ENCODE measurements around the gene EXOSC1. TPM values are rescaled to one million over a fixed set of nuclear protein-coding genes. Genes with fewer than 3 reads are reported as not detected.
A peak's percentile ranks its signal among the peaks of the same experiment; 100 is the strongest.

Gene EXOSC1
- total RNA-seq, 1 experiment from 2014 or later: 34.7 TPM

DNA sequence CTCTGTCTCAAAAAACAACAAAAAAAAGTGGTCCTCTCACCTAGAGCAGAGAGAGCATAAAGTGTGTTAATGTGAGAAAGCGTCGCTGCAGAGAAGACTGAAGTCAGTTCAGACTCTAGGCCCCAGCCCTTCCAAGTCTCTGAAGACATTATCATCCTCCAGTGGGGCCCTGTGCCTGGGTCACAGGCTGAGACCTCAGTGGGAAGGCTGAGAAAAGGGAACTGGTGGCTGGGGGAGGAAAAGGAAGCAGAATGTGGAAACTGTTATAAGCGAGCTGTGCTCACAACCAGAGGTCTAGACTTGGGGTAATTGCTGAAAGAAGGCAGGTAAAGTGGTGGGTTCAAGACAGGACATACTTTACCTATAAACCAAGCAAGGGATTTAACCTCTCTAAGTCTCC is 39.7 kb downstream of the EXOSC1 start:
- DNase-seq (no peak), ATAC-seq (no peak)
- H3K27me3 ChIP-seq (ENCODE audit: low read length): no peaks in the 10 kb centered on the region
- no peak overlapping the region for H3K4me3 ChIP-seq (ENCODE audit: low read length)
- peaks cover under 1% of the 10 kb centered on the region; the same call in 1 of the 2 replicates for H3K79me2 ChIP-seq (ENCODE audit: low read length)
- no peaks in the 10 kb centered on the region for H3K9me2 ChIP-seq (replicated peaks; ENCODE audit: low read length)
- POLR2A ChIA-PET (ENCODE audit: unreplicated experiment): no interaction called here
- H3K36me3 ChIP-seq (ENCODE audit: low read depth, low read length): no peaks in the 10 kb centered on the region
- CTCF ChIA-PET: no interaction called here
- H3F3A ChIP-seq (ENCODE audit: low read length, unreplicated experiment): no peaks in the 10 kb centered on the region
- no peak overlapping the region for H2AFZ ChIP-seq (ENCODE audit: low read length)
- TF ChIP-seq EZH2phosphoT487 (IDR thresholded peaks at IDR 0.05; ENCODE audit: borderline replicate concordance, low read length) (no peak), EZH2 (IDR thresholded peaks at IDR 0.05; ENCODE audit: low read length, unreplicated experiment) (no peak)
- TF ChIP-seq, protein P1, sequence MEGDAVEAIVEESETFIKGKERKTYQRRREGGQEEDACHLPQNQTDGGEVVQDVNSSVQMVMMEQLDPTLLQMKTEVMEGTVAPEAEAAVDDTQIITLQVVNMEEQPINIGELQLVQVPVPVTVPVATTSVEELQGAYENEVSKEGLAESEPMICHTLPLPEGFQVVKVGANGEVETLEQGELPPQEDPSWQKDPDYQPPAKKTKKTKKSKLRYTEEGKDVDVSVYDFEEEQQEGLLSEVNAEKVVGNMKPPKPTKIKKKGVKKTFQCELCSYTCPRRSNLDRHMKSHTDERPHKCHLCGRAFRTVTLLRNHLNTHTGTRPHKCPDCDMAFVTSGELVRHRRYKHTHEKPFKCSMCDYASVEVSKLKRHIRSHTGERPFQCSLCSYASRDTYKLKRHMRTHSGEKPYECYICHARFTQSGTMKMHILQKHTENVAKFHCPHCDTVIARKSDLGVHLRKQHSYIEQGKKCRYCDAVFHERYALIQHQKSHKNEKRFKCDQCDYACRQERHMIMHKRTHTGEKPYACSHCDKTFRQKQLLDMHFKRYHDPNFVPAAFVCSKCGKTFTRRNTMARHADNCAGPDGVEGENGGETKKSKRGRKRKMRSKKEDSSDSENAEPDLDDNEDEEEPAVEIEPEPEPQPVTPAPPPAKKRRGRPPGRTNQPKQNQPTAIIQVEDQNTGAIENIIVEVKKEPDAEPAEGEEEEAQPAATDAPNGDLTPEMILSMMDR (conservative IDR thresholded peaks at IDR 0.05; ENCODE audit: low read depth, low read length): no peak
- no peaks in the 10 kb centered on the region for H4K20me1 ChIP-seq (ENCODE audit: low read length)
- H3K9ac ChIP-seq (ENCODE audit: low read length): no peak overlapping the region
- BruUV-seq (replicated peaks): no TSS peak
- intact Hi-C loops (cut with micrococcal nuclease): loop anchor here (2.0 kb wide), 2 partner anchors 21 to 207 kb away; partner anchors contain the start of gene PGAM1
- H3K27ac ChIP-seq (ENCODE audit: low read length): no peak overlapping the region
- peaks cover 21% of the 10 kb centered on the region for H3K4me1 ChIP-seq (ENCODE audit: insufficient read depth, low read length)
- no peaks in the 10 kb centered on the region for H3K9me3 ChIP-seq (ENCODE audit: low read length)
- no peak overlapping the region for H3K4me2 ChIP-seq (ENCODE audit: low read length)

- Histone ChIP-seq H4K20me1 (ENCODE audit: low read length) (no peaks in the 10 kb centered on the region), H3K79me2 (ENCODE audit: low read length) (peaks cover 18% of the 10 kb centered on the region), H3K9me3 (ENCODE audit: low read length) (no peaks in the 10 kb centered on the region), H3F3A (ENCODE audit: low read length, unreplicated experiment) (no peaks in the 10 kb centered on the region), H3K4me3 (ENCODE audit: low read length) (no peak overlapping the region), H3K4me2 (ENCODE audit: low read length) (no peak overlapping the region), H2AFZ (ENCODE audit: low read length) (no peak overlapping the region), H3K9ac (ENCODE audit: low read length) (no peak overlapping the region), H3K27ac (ENCODE audit: low read length) (no peak overlapping the region), H3K36me3 (ENCODE audit: low read depth, low read length) (no peaks in the 10 kb centered on the region), H3K4me1 (ENCODE audit: insufficient read depth, low read length) (peaks cover 21% of the 10 kb centered on the region), H3K9me2 (replicated peaks; ENCODE audit: low read length) (no peaks in the 10 kb centered on the region), H3K27me3 (ENCODE audit: low read length) (no peaks in the 10 kb centered on the region)
- BruUV-seq (replicated peaks): no TSS peak
- intact Hi-C loops (cut with micrococcal nuclease): no loop called here
- ATAC-seq (no peak), DNase-seq (no peak)
- no peak for TF ChIP-seq EZH2 (IDR thresholded peaks at IDR 0.05; ENCODE audit: low read length, unreplicated experiment)
- TF ChIP-seq, protein P1 (conservative IDR thresholded peaks at IDR 0.05; ENCODE audit: low read depth, low read length): no peak
- TF ChIP-seq EZH2phosphoT487 (IDR thresholded peaks at IDR 0.05; ENCODE audit: borderline replicate concordance, low read length): no peak
- POLR2A ChIA-PET (ENCODE audit: unreplicated experiment): no interaction called here
- CTCF ChIA-PET: no interaction called here
Observed at GRCh38 chr10:97404044-97404443, 41.8 kb downstream of the EXOSC1 start.

DNA sequence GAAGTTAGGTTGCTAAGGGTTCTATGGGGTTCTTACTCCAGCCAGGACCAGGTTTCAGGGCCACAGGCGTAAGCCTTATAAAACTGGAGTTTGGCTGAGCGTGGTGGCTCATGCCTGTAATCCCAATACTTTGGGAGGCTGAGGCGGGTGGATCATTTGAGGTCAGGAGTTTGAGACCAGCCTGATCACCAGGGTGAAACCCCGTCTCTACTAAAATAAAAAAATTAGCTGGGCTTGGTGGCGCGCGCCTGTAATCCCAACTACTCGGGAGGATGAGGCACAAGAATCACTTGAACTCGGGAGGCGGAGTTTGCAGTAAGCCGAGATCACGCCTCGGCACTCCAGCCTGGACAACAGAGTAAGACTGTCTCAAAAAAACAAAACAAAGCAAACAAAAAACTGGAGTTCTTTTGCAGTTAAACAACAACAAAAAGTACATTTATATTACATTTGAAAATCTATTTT is 44.3 kb downstream of the EXOSC1 start:
- TF ChIP-seq EZH2phosphoT487 (IDR thresholded peaks at IDR 0.05; ENCODE audit: borderline replicate concordance, low read length) (no peak), EZH2 (IDR thresholded peaks at IDR 0.05; ENCODE audit: low read length, unreplicated experiment) (no peak)
- TF ChIP-seq, protein P1 (conservative IDR thresholded peaks at IDR 0.05; ENCODE audit: low read depth, low read length): no peak
- peaks cover 4% of the 10 kb centered on the region; the same call in 1 of the 2 replicates for H3K4me1 ChIP-seq (ENCODE audit: insufficient read depth, low read length)
- peak overlapping the region; percentile 80; the same call in 1 of the 2 replicates for H3K27ac ChIP-seq (ENCODE audit: low read length)
- intact Hi-C loops (cut with micrococcal nuclease): no loop called here
- peak overlapping the region; percentile 96; the same call in 1 of the 2 replicates for H3K9ac ChIP-seq (ENCODE audit: low read length)
- ATAC-seq: no peak
- H3K36me3 ChIP-seq (ENCODE audit: low read depth, low read length): peaks cover 1% of the 10 kb centered on the region; the same call in 1 of the 2 replicates
- H3K9me3 ChIP-seq (ENCODE audit: low read length): no peaks in the 10 kb centered on the region
- ChIA-PET CTCF (interaction anchor here (0.6 kb wide), 1 partner anchor 56 kb away, joined by 4 read pairs; no protein-coding TSS in a partner anchor), POLR2A (ENCODE audit: unreplicated experiment) (interaction anchor here (0.6 kb wide), 1 partner anchor 104 kb away, joined by 5 read pairs; no protein-coding TSS in a partner anchor)
- H3K4me3 ChIP-seq (ENCODE audit: low read length): peak overlapping the region; percentile 99
- no peak for DNase-seq
- H3F3A ChIP-seq (ENCODE audit: low read length, unreplicated experiment): no peaks in the 10 kb centered on the region
- H3K79me2 ChIP-seq (ENCODE audit: low read length): peaks cover 19% of the 10 kb centered on the region
- peak overlapping the region; percentile 97 for H3K4me2 ChIP-seq (ENCODE audit: low read length)
- H4K20me1 ChIP-seq (ENCODE audit: low read length): no peaks in the 10 kb centered on the region
- no peaks in the 10 kb centered on the region for H3K27me3 ChIP-seq (ENCODE audit: low read length)
- peak overlapping the region; percentile 69 for H2AFZ ChIP-seq (ENCODE audit: low read length)
- BruUV-seq (replicated peaks): no TSS peak
- H3K9me2 ChIP-seq (replicated peaks; ENCODE audit: low read length): no peaks in the 10 kb centered on the region

Data from PC-3 (cell line).